GM19035 (cell line): ENCODE results near the gene GARIN3.
A peak's percentile ranks its signal among the peaks of the same experiment; 100 is the strongest.
"Not testable (repeated sequence)": the region's sequence is repeated elsewhere in the genome, so short reads cannot be mapped to it uniquely, and the experiment has no call there.

Experiments used
- ATAC-seq: cut with Tn5 transposase; IDR thresholded peaks from one replicate; pipeline ENCODE4 v1.9.1; 2021; ENCODE audit not compliant: unreplicated experiment

The GARIN3 gene

DNA sequence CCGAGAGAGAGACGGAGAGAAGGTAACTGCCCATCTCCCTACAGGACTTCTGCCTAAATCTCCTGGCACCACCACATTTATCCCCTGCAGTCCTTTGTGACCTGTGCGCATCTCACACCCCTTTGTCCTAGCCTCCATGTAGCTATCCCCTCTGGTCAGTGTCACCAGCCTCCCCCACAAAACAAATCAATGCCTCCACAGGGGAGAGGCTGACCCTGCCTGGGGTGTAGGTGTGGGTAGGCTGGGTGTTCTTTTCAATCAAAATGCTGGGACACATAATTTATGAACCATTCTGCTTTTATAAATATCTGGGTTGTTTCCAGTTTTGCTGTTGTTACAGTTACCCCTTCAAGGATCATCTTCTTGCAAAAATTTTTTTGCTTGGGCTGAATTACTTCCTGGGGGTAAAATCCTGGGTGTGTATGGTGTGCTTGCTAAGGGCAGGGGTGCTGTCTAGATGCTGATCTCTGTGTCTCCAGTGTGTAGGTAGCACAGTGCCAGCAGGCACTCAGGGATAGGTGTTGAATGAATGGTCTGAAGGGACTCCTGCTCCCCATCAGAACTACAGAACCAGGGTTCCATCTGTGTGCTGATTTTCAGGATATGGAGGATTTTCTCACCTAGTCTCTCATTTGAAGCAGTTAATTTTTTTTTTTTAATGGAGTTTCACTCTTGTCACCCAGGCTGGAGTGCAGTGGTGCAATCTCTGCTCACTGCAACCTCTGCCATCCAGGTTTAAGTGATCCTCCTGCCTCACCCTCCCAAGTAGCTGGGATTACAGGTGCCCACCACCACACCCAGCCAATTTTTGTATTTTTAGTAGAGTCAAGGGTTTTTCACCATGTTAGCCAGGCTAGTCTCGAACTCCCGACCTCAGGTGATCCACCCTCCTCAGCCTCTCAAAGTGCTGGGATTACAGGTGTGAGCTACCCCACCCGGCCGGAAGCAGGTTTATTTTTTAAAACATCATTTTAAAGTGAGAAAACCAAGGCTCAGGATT lies at the start of gene GARIN3:
Gene GARIN3, minus strand, starts transcription at position 51 of the 1,000 bp plus-strand sequence. CDS start 96 bp downstream, outside the sequence.
- ATAC-seq, result no peak

DNA sequence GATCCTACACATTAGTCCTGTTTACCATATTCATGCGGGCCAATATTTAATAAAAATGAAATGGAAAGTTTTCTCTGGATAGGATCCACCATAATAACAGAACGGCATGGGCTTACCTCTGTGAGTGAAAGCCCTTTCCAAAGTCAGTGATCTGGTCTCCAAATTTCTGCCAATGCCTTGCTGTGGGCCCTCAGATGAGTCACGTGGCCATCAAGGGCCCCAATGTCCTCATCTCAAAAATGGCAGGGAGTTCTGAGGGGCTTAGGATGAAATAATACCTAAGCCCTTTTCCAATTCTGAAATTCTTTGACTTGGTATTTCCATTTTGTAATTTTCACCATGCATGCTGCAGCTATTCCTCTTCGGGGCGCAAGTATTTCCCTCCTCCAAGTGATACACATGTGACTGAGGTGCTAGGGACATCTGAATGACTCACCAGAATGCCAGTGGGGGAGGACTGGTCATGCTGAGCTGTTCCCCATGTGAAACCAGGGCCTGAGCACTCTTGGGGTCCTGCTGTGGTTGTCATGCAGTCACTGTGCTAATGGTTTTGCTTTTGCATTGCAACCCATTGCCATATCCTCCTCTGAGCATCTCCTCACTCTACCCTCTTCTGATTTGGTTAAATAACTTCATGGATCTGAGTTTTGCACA lies 49.6 kb upstream of the GARIN3 start:
- no peak for ATAC-seq

- ATAC-seq, result peak; percentile 51
Observed at GRCh38 chr5:157214861-157215513, 48.9 kb upstream of the GARIN3 start.

- no peak for ATAC-seq
Observed at GRCh38 chr5:157214415-157214814, 48.4 kb upstream of the GARIN3 start.

GRCh38 chr5:157213527-157214243 lies 47.6 kb upstream of the GARIN3 start:
- ATAC-seq, result no peak

DNA sequence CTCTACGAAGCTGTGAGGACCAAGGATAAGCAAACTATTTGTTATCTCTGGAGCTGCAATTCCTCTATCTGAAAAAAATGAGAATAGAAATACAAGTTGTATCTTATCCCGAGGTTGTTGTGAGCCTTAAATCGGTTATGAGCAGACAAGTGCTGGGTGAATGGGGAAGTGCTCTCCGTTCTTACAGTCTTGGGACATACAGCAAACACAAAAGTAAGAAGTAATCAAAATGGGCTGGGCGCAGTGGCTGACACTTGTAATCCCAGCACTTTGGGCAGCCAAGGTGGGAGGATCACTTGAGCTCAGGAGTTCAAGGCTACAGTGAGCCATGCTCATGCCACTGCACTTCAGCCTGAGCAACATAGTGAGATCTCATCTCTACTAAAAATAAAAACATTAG lies 46.2 kb upstream of the GARIN3 start:
- ATAC-seq, result no peak

DNA sequence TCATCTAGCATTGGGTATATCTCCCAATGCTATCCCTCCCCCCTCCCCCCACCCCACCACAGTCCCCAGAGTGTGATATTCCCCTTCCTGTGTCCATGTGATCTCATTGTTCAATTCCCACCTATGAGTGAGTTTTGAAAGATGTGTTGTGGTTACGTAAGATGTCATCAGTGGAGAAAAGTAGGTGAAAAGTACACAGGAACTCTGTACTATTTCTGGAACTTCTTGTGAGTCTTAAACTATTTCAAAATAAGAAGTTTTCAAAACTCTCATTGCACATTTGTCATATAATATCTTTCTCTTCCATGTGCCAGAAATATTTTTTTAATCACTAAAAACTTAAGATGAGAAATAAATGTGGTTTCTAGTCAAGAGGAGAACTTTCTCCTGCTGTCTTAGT lies 44.6 kb upstream of the GARIN3 start:
- ATAC-seq, result not testable (repeated sequence)

GRCh38 chr5:157205708-157206107 lies 39.6 kb upstream of the GARIN3 start:
- ATAC-seq, result no peak

- no peak for ATAC-seq
Observed at GRCh38 chr5:157204765-157205164, 38.7 kb upstream of the GARIN3 start.

DNA sequence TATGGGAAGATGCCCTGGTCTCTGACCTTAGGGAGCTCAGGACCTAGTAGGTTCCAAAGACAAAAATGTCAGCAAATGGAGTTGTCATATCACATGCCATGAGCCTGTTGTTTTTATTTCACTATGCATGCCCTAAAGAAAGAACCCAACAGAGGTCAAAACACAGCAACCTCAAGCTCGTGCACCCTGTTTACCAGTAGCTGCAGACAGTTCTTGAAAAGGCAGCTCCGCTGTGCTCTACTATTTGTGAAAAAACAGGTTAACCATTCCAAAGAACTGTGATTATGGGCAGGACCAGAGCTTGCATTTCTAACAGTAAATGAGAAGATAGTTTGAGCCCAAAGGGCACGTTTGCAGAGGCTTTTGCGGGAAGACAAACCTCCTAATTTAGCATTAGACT lies 37.4 kb upstream of the GARIN3 start:
- ATAC-seq, result no peak

- no peak for ATAC-seq
Observed at GRCh38 chr5:157201857-157202256, 35.8 kb upstream of the GARIN3 start.

DNA sequence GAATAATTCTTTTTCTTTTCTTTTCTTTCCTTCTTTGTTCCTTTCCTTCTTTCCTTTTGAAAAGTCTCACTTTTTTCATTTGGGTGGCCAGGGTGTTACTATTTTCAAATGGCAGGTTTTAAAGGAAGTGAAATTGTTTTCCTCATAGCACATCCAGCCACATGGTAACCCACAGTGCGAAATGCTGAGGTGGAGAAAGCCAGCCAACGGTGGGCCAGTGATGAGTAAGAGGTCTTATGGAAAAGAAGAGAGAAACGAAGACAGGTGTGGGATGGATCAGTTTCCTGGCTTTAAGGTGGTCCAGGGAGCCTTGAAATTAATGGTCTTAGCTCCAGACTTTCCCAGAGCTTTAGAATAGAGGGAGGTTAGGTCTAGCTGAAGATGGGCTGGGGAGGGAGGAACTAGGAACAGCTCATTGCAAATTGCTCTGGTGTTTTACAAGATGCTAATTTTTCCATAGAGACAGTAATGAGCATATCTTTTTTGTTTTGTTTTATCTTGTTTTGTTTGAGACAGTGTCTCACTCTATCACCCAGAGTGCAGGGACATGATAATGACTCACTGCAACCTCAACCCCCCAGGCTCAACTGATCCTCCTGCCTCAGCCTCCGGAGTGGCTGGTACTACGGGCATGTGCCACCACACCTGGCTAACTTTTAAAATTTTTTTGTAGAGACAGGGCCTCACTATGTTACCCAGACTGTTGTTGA lies 32.4 kb upstream of the GARIN3 start:
- ATAC-seq, result no peak

DNA sequence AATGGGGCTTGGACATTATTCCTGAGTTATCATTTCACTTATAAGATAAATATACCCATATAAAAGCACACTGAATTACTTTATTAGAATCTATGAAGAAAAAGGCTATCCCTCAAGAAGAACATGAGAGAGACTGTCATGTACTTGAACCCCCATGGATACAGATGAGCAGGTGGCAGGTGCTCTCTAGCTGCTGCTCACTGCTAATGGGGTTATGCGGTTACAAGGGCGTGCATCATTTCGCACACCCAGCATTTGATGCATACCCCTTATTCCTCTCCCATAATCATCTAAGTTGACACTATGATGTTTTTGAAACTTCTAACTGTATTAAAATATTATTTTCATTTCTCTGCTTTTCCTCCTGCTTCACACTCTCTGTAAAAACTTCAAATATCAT lies 31.0 kb upstream of the GARIN3 start:
- ATAC-seq, result no peak

GRCh38 chr5:157196045-157196444 lies 30.0 kb upstream of the GARIN3 start:
- ATAC-seq, result peak; percentile 63

GRCh38 chr5:157193699-157194424 lies 27.8 kb upstream of the GARIN3 start:
- no peak for ATAC-seq

- ATAC-seq, result peak; percentile 71
Observed at GRCh38 chr5:157189223-157189622, 23.2 kb upstream of the GARIN3 start.

- no peak for ATAC-seq
Observed at GRCh38 chr5:157188270-157188669, 22.2 kb upstream of the GARIN3 start.

GRCh38 chr5:157187046-157187754 lies 21.1 kb upstream of the GARIN3 start:
- ATAC-seq, result no peak
